Neural progenitor cell (in vitro differentiated cells): Measurements from ENCODE around the gene CLIC5. TPM values are rescaled to one million over a fixed set of nuclear protein-coding genes. Genes with fewer than 3 reads are reported as not detected.

ENCODE experiments used
- DNase-seq: peaks from one replicate; pipeline ENCODE4 v3.0.0-alpha.2; 2016; ENCODE audit warnings: low spot score
- H2AFZ ChIP-seq: fragments of 200-600 bp; sonication (generic); replicated peaks from 2 replicates; pipeline ENCODE4 v1.6.1; 2016; ENCODE audit warnings: antibody characterized with exemption
- H3F3A ChIP-seq: fragments of 200-600 bp; sonication (generic); 2 replicates; pipeline ENCODE4 v1.6.1; 2016; ENCODE audit warnings: antibody characterized with exemption, low read depth
- H3K27ac ChIP-seq: fragments of 200-600 bp; sonication (generic); 2 replicates; pipeline ENCODE4 v1.5.1; 2016; ENCODE audit warnings: mild to moderate bottlenecking
- H3K27me3 ChIP-seq: fragments of 200-600 bp; sonication (generic); 2 replicates; pipeline ENCODE4 v1.6.1; 2016; ENCODE audit warnings: mild to moderate bottlenecking, moderate library complexity
- H3K36me3 ChIP-seq: fragments of 200-600 bp; sonication (generic); 2 replicates; pipeline ENCODE4 v1.5.1; 2016
- H3K4me1 ChIP-seq: fragments of 200-600 bp; sonication (generic); 2 replicates; pipeline ENCODE4 v1.6.1; 2016; ENCODE audit warnings: mixed run types
- H3K4me2 ChIP-seq: fragments of 200-600 bp; sonication (generic); 2 replicates; pipeline ENCODE4 v1.6.1; 2016
- H3K4me3 ChIP-seq: fragments of 200-600 bp; sonication (generic); 2 replicates; pipeline ENCODE4 v1.5.1; 2016
- H3K79me2 ChIP-seq: fragments of 200-600 bp; sonication (generic); 2 replicates; pipeline ENCODE4 v1.6.1; 2016; ENCODE audit warnings: low read depth
- H3K9ac ChIP-seq: fragments of 200-600 bp; sonication (generic); 2 replicates; pipeline ENCODE4 v1.6.1; 2016
- H3K9me3 ChIP-seq: fragments of 200-600 bp; sonication (generic); 2 replicates; pipeline ENCODE4 v1.5.1; 2016; ENCODE audit warnings: low read depth
- H4K20me1 ChIP-seq: fragments of 200-600 bp; sonication (generic); 2 replicates; pipeline ENCODE4 v1.6.1; 2016; ENCODE audit warnings: low read depth
- H3K27ac Mint-ChIP-seq: 3 replicates; pipeline ENCODE4 v1.8.0; 2021; ENCODE audit warnings: mixed read lengths
- H3K27me3 Mint-ChIP-seq: 2 replicates; pipeline ENCODE4 v1.8.0; 2022; ENCODE audit warnings: low read depth, mild to moderate bottlenecking, inconsistent platforms, moderate library complexity, mixed read lengths; ENCODE audit not compliant: insufficient read depth
- H3K36me3 Mint-ChIP-seq: 3 replicates; pipeline ENCODE4 v1.8.0; 2021; ENCODE audit warnings: mixed read lengths
- H3K4me1 Mint-ChIP-seq: 3 replicates; pipeline ENCODE4 v1.8.0; 2021; ENCODE audit warnings: mixed read lengths
- H3K4me3 Mint-ChIP-seq: 3 replicates; pipeline ENCODE4 v1.8.0; 2021; ENCODE audit warnings: mild to moderate bottlenecking, moderate library complexity, mixed read lengths
- H3K9me3 Mint-ChIP-seq: 3 replicates; pipeline ENCODE4 v1.8.0; 2020; ENCODE audit warnings: mixed read lengths
- CTCF ChIP-seq: fragments of 200-600 bp; sonication (generic); IDR thresholded peaks from 2 replicates; pipeline ENCODE4 v1.5.1; 2017; ENCODE audit warnings: antibody characterized with exemption, mild to moderate bottlenecking
- EZH2 ChIP-seq: fragments of 200-600 bp; sonication (generic); IDR thresholded peaks from 2 replicates; pipeline ENCODE4 v1.6.1; 2017; ENCODE audit warnings: antibody characterized with exemption, mild to moderate bottlenecking, moderate library complexity
- EZH2phosphoT487 ChIP-seq: fragments of 200-600 bp; sonication (generic); IDR thresholded peaks from 2 replicates; pipeline ENCODE4 v1.6.1; 2017; ENCODE audit warnings: antibody characterized with exemption
- total RNA-seq: library from RNA; depleted of rRNA; stranded (reverse); fragments of >200 nt; gene quantifications from 2 replicates; pipeline ENCODE4 v1.2.3, GENCODE V29; 2015; ENCODE audit warnings: low replicate concordance

The CLIC5 gene
- total RNA-seq, 1 donor from 2014 or later: not detected

GRCh38 chr6:45955597-45955996 is 60.1 kb downstream of the CLIC5 start:
- H3K9ac ChIP-seq: no peak overlapping the region
- no peaks in the 10 kb centered on the region for H3F3A ChIP-seq
- H3K36me3 ChIP-seq: no peaks in the 10 kb centered on the region
- no peaks in the 10 kb centered on the region for H3K36me3 Mint-ChIP-seq
- H3K9me3 Mint-ChIP-seq: no peaks in the 10 kb centered on the region
- no peak overlapping the region for H3K27ac Mint-ChIP-seq
- no peak overlapping the region for H3K27ac ChIP-seq
- no peak for DNase-seq
- no peak for TF ChIP-seq EZH2
- TF ChIP-seq EZH2phosphoT487: no peak
- no peak for TF ChIP-seq CTCF
- no peaks in the 10 kb centered on the region for H3K27me3 ChIP-seq
- H3K4me2 ChIP-seq: no peak overlapping the region
- no peaks in the 10 kb centered on the region for H3K79me2 ChIP-seq
- no peaks in the 10 kb centered on the region for H3K9me3 ChIP-seq
- H2AFZ ChIP-seq: no peak overlapping the region
- peaks cover 14% of the 10 kb centered on the region for H3K4me1 ChIP-seq
- H4K20me1 ChIP-seq: no peaks in the 10 kb centered on the region
- H3K4me3 Mint-ChIP-seq: no peak overlapping the region
- H3K27me3 Mint-ChIP-seq: peaks cover under 1% of the 10 kb centered on the region
- peaks cover 6% of the 10 kb centered on the region for H3K4me1 Mint-ChIP-seq
- H3K4me3 ChIP-seq: no peak overlapping the region

- no peaks in the 10 kb centered on the region for H4K20me1 ChIP-seq
- no peaks in the 10 kb centered on the region for H3K79me2 ChIP-seq
- peaks cover under 1% of the 10 kb centered on the region for H3K27me3 Mint-ChIP-seq
- no peak overlapping the region for H3K9ac ChIP-seq
- H3K9me3 Mint-ChIP-seq: no peaks in the 10 kb centered on the region
- H3K4me2 ChIP-seq: no peak overlapping the region
- H3K27me3 ChIP-seq: no peaks in the 10 kb centered on the region
- H3K4me3 ChIP-seq: no peak overlapping the region
- H3K27ac ChIP-seq: no peak overlapping the region
- peaks cover 6% of the 10 kb centered on the region for H3K4me1 Mint-ChIP-seq
- H3K4me1 ChIP-seq: peaks cover 14% of the 10 kb centered on the region
- no peaks in the 10 kb centered on the region for H3K36me3 ChIP-seq
- H3F3A ChIP-seq: no peaks in the 10 kb centered on the region
- H3K36me3 Mint-ChIP-seq: no peaks in the 10 kb centered on the region
- no peak overlapping the region for H2AFZ ChIP-seq
- TF ChIP-seq EZH2phosphoT487 (no peak), EZH2 (no peak), CTCF (no peak)
- no peak overlapping the region for H3K4me3 Mint-ChIP-seq
- no peak overlapping the region for H3K27ac Mint-ChIP-seq
- DNase-seq: no peak
- H3K9me3 ChIP-seq: no peaks in the 10 kb centered on the region
These were observed 63.1 kb downstream of the CLIC5 start for GRCh38 chr6:45952546-45952945.

GRCh38 chr6:45952168-45952529 is 63.5 kb downstream of the CLIC5 start:
- no peak for DNase-seq
- Mint-ChIP-seq H3K4me3 (no peak overlapping the region), H3K27me3 (peaks cover 2% of the 10 kb centered on the region), H3K9me3 (no peaks in the 10 kb centered on the region), H3K27ac (no peak overlapping the region), H3K36me3 (no peaks in the 10 kb centered on the region), H3K4me1 (peaks cover 6% of the 10 kb centered on the region)
- H3K4me2 ChIP-seq: no peak overlapping the region
- no peaks in the 10 kb centered on the region for H3K79me2 ChIP-seq
- TF ChIP-seq EZH2 (no peak), CTCF (no peak), EZH2phosphoT487 (no peak)
- H3K27ac ChIP-seq: no peak overlapping the region
- H3K9me3 ChIP-seq: no peaks in the 10 kb centered on the region
- H4K20me1 ChIP-seq: no peaks in the 10 kb centered on the region
- H3K4me3 ChIP-seq: no peak overlapping the region
- peaks cover 14% of the 10 kb centered on the region for H3K4me1 ChIP-seq
- H3F3A ChIP-seq: no peaks in the 10 kb centered on the region
- H2AFZ ChIP-seq: no peak overlapping the region
- H3K9ac ChIP-seq: no peak overlapping the region
- H3K27me3 ChIP-seq: no peaks in the 10 kb centered on the region
- no peaks in the 10 kb centered on the region for H3K36me3 ChIP-seq
